Uterus (tissue), 2 donors: Measurements from ENCODE around the gene CCDC74B.
A peak's percentile ranks its signal among the peaks of the same experiment; 100 is the strongest.
"Not testable (repeated sequence)": the region's sequence is repeated elsewhere in the genome, so short reads cannot be mapped to it uniquely, and the experiment has no call there.

Experiments used
- CTCF ChIP-seq, 4 experiments: fragments of 200-600 bp in 2 of 4; fragments of 450-650 bp in 2 of 4; sonication (generic) in 2 of 4; IDR thresholded peaks; one replicate each; pipeline ENCODE4 v1.5.1; 2016 to 2019; ENCODE audit warnings: antibody characterized with exemption in 4 of 4, mild to moderate bottlenecking in 2 of 4, moderate library complexity in 1 of 4
- POLR2A ChIP-seq, 2 donors: fragments of 450-650 bp; IDR thresholded peaks; one replicate each; pipeline ENCODE4 v1.6.1; 2016; ENCODE audit warnings: antibody characterized with exemption in 2 of 2, mild to moderate bottlenecking in 1 of 2, moderate library complexity in 1 of 2

- TF ChIP-seq CTCF (IDR thresholded peaks at IDR 0.05): peak in 3 of 4 experiments; percentile 13 to 53 (median 45)
- TF ChIP-seq POLR2A (IDR thresholded peaks at IDR 0.05): not testable (repeated sequence)
These were observed 11.2 kb upstream of the CCDC74B start for GRCh38 chr2:130155956-130156623.
